ENCODE results near the gene ART4. TPM values are rescaled to one million over a fixed set of nuclear protein-coding genes. Genes with fewer than 3 reads are reported as not detected.

The ART4 gene
- total RNA-seq, 1 donor from 2014 or later: 3.5 TPM

- Mint-ChIP-seq H3K27ac (ENCODE audit: unreplicated experiment) (no peak within 1 kb of the TSS), H3K27me3 (ENCODE audit: unreplicated experiment) (peaks cover 2% of the 10 kb centered on the region), H3K36me3 (ENCODE audit: low read depth, unreplicated experiment) (no peaks in the 10 kb centered on the region), H3K4me1 (ENCODE audit: unreplicated experiment) (peaks cover 3% of the 10 kb centered on the region), H3K9me3 (ENCODE audit: unreplicated experiment) (no peaks in the 10 kb centered on the region), H3K4me3 (ENCODE audit: unreplicated experiment) (no peak within 1 kb of the TSS)
- no peak for TF ChIP-seq CTCF (IDR thresholded peaks at IDR 0.05; ENCODE audit: unreplicated experiment)
- DNase-seq (ENCODE audit: low spot score): no peak
These were observed 42.4 kb upstream of the ART4 start, which contains the start of gene MGP for GRCh38 chr12:14885718-14886221. Gene MGP, minus strand, starts transcription at chr12:14885854. Its CDS starts 63 bp downstream, at chr12:14885791.

- no peak for TF ChIP-seq CTCF (IDR thresholded peaks at IDR 0.05; ENCODE audit: unreplicated experiment)
- Mint-ChIP-seq H3K27me3 (ENCODE audit: unreplicated experiment) (peaks cover 2% of the 10 kb centered on the region), H3K4me3 (ENCODE audit: unreplicated experiment) (no peak overlapping the region), H3K36me3 (ENCODE audit: low read depth, unreplicated experiment) (no peaks in the 10 kb centered on the region), H3K4me1 (ENCODE audit: unreplicated experiment) (peaks cover 10% of the 10 kb centered on the region), H3K27ac (ENCODE audit: unreplicated experiment) (no peak overlapping the region), H3K9me3 (ENCODE audit: unreplicated experiment) (no peaks in the 10 kb centered on the region)
- no peak for DNase-seq (ENCODE audit: low spot score)
These were observed 41.1 kb upstream of the ART4 start for GRCh38 chr12:14884458-14884878.

- H3K27ac Mint-ChIP-seq (ENCODE audit: unreplicated experiment): no peak overlapping the region
- H3K36me3 Mint-ChIP-seq (ENCODE audit: low read depth, unreplicated experiment): no peaks in the 10 kb centered on the region
- no peaks in the 10 kb centered on the region for H3K9me3 Mint-ChIP-seq (ENCODE audit: unreplicated experiment)
- H3K27me3 Mint-ChIP-seq (ENCODE audit: unreplicated experiment): peaks cover 2% of the 10 kb centered on the region
- peaks cover 10% of the 10 kb centered on the region for H3K4me1 Mint-ChIP-seq (ENCODE audit: unreplicated experiment)
- DNase-seq (ENCODE audit: low spot score): no peak
- no peak overlapping the region for H3K4me3 Mint-ChIP-seq (ENCODE audit: unreplicated experiment)
- TF ChIP-seq CTCF (IDR thresholded peaks at IDR 0.05; ENCODE audit: unreplicated experiment): no peak
These were observed 40.4 kb upstream of the ART4 start for GRCh38 chr12:14883686-14884085.

- Mint-ChIP-seq H3K9me3 (ENCODE audit: unreplicated experiment) (no peaks in the 10 kb centered on the region), H3K27ac (ENCODE audit: unreplicated experiment) (peak overlapping the region; percentile 83), H3K27me3 (ENCODE audit: unreplicated experiment) (no peaks in the 10 kb centered on the region), H3K4me3 (ENCODE audit: unreplicated experiment) (no peak overlapping the region), H3K36me3 (ENCODE audit: low read depth, unreplicated experiment) (no peaks in the 10 kb centered on the region), H3K4me1 (ENCODE audit: unreplicated experiment) (peaks cover 10% of the 10 kb centered on the region)
- TF ChIP-seq CTCF (IDR thresholded peaks at IDR 0.05; ENCODE audit: unreplicated experiment): no peak
- DNase-seq (ENCODE audit: low spot score): no peak
These were observed 37.6 kb upstream of the ART4 start for GRCh38 chr12:14880890-14881453.

GRCh38 chr12:14879222-14879933 is 36.1 kb upstream of the ART4 start:
- TF ChIP-seq CTCF (IDR thresholded peaks at IDR 0.05; ENCODE audit: unreplicated experiment): no peak
- no peaks in the 10 kb centered on the region for H3K27me3 Mint-ChIP-seq (ENCODE audit: unreplicated experiment)
- DNase-seq (ENCODE audit: low spot score): no peak
- H3K9me3 Mint-ChIP-seq (ENCODE audit: unreplicated experiment): no peaks in the 10 kb centered on the region
- H3K4me3 Mint-ChIP-seq (ENCODE audit: unreplicated experiment): no peak overlapping the region
- no peaks in the 10 kb centered on the region for H3K36me3 Mint-ChIP-seq (ENCODE audit: low read depth, unreplicated experiment)
- peaks cover 10% of the 10 kb centered on the region for H3K4me1 Mint-ChIP-seq (ENCODE audit: unreplicated experiment)
- H3K27ac Mint-ChIP-seq (ENCODE audit: unreplicated experiment): peak overlapping the region; percentile 12
